H1 (cell line): ENCODE data around the gene ITIH1. TPM values are rescaled to one million over a fixed set of nuclear protein-coding genes. Genes with fewer than 3 reads are reported as not detected.

ENCODE experiments used
- CHD1 ChIP-seq: IDR thresholded peaks from 2 replicates; pipeline ENCODE4 v1.6.1; 2012; ENCODE audit warnings: low read depth, low read length, improper control_type of control experiment
- CHD7 ChIP-seq: fragments of 300-600 bp; sonication (generic); IDR thresholded peaks from 2 replicates; pipeline ENCODE4 v1.7.1; 2012; ENCODE audit warnings: low read length, moderate library complexity, mild to moderate bottlenecking, inconsistent platforms; ENCODE audit not compliant: insufficient replicate concordance
- CREB1 ChIP-seq: IDR thresholded peaks from 2 replicates; pipeline ENCODE4 v1.6.1; 2012; ENCODE audit warnings: inconsistent platforms
- KDM1A ChIP-seq: fragments of 200-600, 300-600 bp; sonication (generic); IDR thresholded peaks from 2 replicates; pipeline ENCODE4 v1.7.1; 2016; ENCODE audit warnings: mild to moderate bottlenecking, low read length, borderline replicate concordance
- RFX5 ChIP-seq: IDR thresholded peaks from 2 replicates; pipeline ENCODE4 v1.6.1; 2011; ENCODE audit warnings: low read depth, low read length, improper control_type of control experiment, borderline replicate concordance
- SAP30 ChIP-seq: fragments of 300-600 bp; sonication (generic); IDR thresholded peaks from 2 replicates; pipeline ENCODE4 v1.7.1; 2012; ENCODE audit warnings: low read length, moderate library complexity, mild to moderate bottlenecking, inconsistent platforms; ENCODE audit not compliant: insufficient read depth, insufficient replicate concordance
- SIRT6 ChIP-seq: IDR thresholded peaks from one replicate; pipeline ENCODE4 v1.7.1; 2012; ENCODE audit warnings: low read length, inconsistent platforms
- SP4 ChIP-seq: IDR thresholded peaks from 2 replicates; pipeline ENCODE4 v1.6.1; 2012; ENCODE audit warnings: low read length, inconsistent platforms
- SRF ChIP-seq: IDR thresholded peaks from 2 replicates; pipeline ENCODE4 v1.6.1; 2011; ENCODE audit warnings: mild to moderate bottlenecking, low read depth, low read length, moderate library complexity
- polyA plus RNA-seq, 7 experiments: library from polyadenylated mRNA; depleted of rRNA in 3 of 7; stranded (reverse) in 5 of 7; unstranded in 2 of 7; fragments of >200 nt in 5 of 7; fragments of 200-250 nt in 2 of 7; gene quantifications; 1 replicate in 5 of 7; 2 replicates in 1 of 7; 4 replicates in 1 of 7; pipeline versions ENCODE4 v1.2.1 to v1.2.3, GENCODE V29; 2011 to 2013; ENCODE audit warnings: missing spikeins in 2 of 7, mixed read lengths in 2 of 7
- total RNA-seq: library from RNA; stranded (reverse); fragmentation: NEBNext Ultra II Directional; extraction: Animal tissue kit (Norgen Biotek cat#: 25700); gene quantifications from 2 replicates; pipeline ENCODE4 v1.2.1, GENCODE V29; 2021

ITIH1 gene
- total and polyA plus RNA-seq, 2 of the 8 experiments (the other 6 are each of a cell fraction or from before 2014, with no cell fraction given), result not detected

GRCh38 chr3:52809149-52809548 is 31.8 kb downstream of the ITIH1 start (continued):
- TF ChIP-seq CHD7 (no peak), SIRT6 (no peak), SRF (no peak), RFX5 (no peak), CHD1 (no peak), SAP30 (no peak), KDM1A (no peak), SP4 (no peak), CREB1 (no peak)
